Measurements from ENCODE around the gene TRAPPC14. TPM values are rescaled to one million over a fixed set of nuclear protein-coding genes. Genes with fewer than 3 reads are reported as not detected.

Gene TRAPPC14
- total RNA-seq, 1 experiment from 2014 or later, result 19.2 TPM

GRCh38 chr7:100171840-100172239 lies 13.3 kb upstream of the TRAPPC14 start:
- Histone ChIP-seq H3F3A (ENCODE audit: low read length, unreplicated experiment) (no peaks in the 10 kb centered on the region), H3K27ac (ENCODE audit: low read length) (no peak overlapping the region), H3K79me2 (ENCODE audit: low read length) (no peaks in the 10 kb centered on the region), H3K4me2 (ENCODE audit: low read length) (peak overlapping the region; percentile 83; the same call in 1 of the 2 replicates), H3K4me3 (ENCODE audit: low read length) (peak overlapping the region; percentile 61; the same call in 1 of the 2 replicates), H3K9me3 (ENCODE audit: low read length) (no peaks in the 10 kb centered on the region), H3K4me1 (ENCODE audit: insufficient read depth, low read length) (peaks cover 14% of the 10 kb centered on the region; the same call in 1 of the 2 replicates), H3K9ac (ENCODE audit: low read length) (no peak overlapping the region), H2AFZ (ENCODE audit: low read length) (0 out of 2 replicates have a peak overlapping the region, but pooled peaks have one; percentile 64), H3K9me2 (replicated peaks; ENCODE audit: low read length) (no peaks in the 10 kb centered on the region), H4K20me1 (ENCODE audit: low read length) (no peaks in the 10 kb centered on the region), H3K27me3 (ENCODE audit: low read length) (no peaks in the 10 kb centered on the region), H3K36me3 (ENCODE audit: low read depth, low read length) (no peaks in the 10 kb centered on the region)
- intact Hi-C loops (cut with micrococcal nuclease), result no loop called here
- CTCF ChIA-PET, result no interaction called here
- DNase-seq (no peak), ATAC-seq (no peak)
- POLR2A ChIA-PET (ENCODE audit: unreplicated experiment), result no interaction called here
- TF ChIP-seq EZH2phosphoT487 (IDR thresholded peaks at IDR 0.05; ENCODE audit: borderline replicate concordance, low read length) (no peak), CTCF (conservative IDR thresholded peaks at IDR 0.05; ENCODE audit: low read depth, low read length) (no peak), EZH2 (IDR thresholded peaks at IDR 0.05; ENCODE audit: low read length, unreplicated experiment) (no peak)
- BruUV-seq (replicated peaks), result no TSS peak

- TF ChIP-seq EZH2 (IDR thresholded peaks at IDR 0.05; ENCODE audit: low read length, unreplicated experiment) (no peak), EZH2phosphoT487 (IDR thresholded peaks at IDR 0.05; ENCODE audit: borderline replicate concordance, low read length) (no peak), CTCF (conservative IDR thresholded peaks at IDR 0.05; ENCODE audit: low read depth, low read length) (no peak)
- H4K20me1 ChIP-seq (ENCODE audit: low read length), result no peaks in the 10 kb centered on the region
- H3K9me3 ChIP-seq (ENCODE audit: low read length), result no peaks in the 10 kb centered on the region
- no peaks in the 10 kb centered on the region for H3K79me2 ChIP-seq (ENCODE audit: low read length)
- peaks cover 8% of the 10 kb centered on the region; the same call in 1 of the 2 replicates for H3K4me1 ChIP-seq (ENCODE audit: insufficient read depth, low read length)
- H3K4me3 ChIP-seq (ENCODE audit: low read length), result peak overlapping the region; percentile 61
- no peak overlapping the region for H3K9ac ChIP-seq (ENCODE audit: low read length)
- no TSS peak for BruUV-seq (replicated peaks)
- no peaks in the 10 kb centered on the region for H3F3A ChIP-seq (ENCODE audit: low read length, unreplicated experiment)
- no peak for DNase-seq
- peak; percentile 26 for ATAC-seq
- ChIA-PET POLR2A (ENCODE audit: unreplicated experiment) (no interaction called here), CTCF (no interaction called here)
- intact Hi-C loops (cut with micrococcal nuclease), result no loop called here
- no peaks in the 10 kb centered on the region for H3K9me2 ChIP-seq (replicated peaks; ENCODE audit: low read length)
- H2AFZ ChIP-seq (ENCODE audit: low read length), result peak overlapping the region; percentile 64; the same call in 1 of the 2 replicates
- H3K36me3 ChIP-seq (ENCODE audit: low read depth, low read length), result no peaks in the 10 kb centered on the region
- H3K27me3 ChIP-seq (ENCODE audit: low read length), result no peaks in the 10 kb centered on the region
- no peak overlapping the region for H3K27ac ChIP-seq (ENCODE audit: low read length)
- peak overlapping the region; percentile 83 for H3K4me2 ChIP-seq (ENCODE audit: low read length)
Observed at GRCh38 chr7:100171087-100171681, 12.7 kb upstream of the TRAPPC14 start.

- Histone ChIP-seq H3K9ac (ENCODE audit: low read length) (no peak overlapping the region), H3K4me3 (ENCODE audit: low read length) (no peak overlapping the region), H3K9me2 (replicated peaks; ENCODE audit: low read length) (no peaks in the 10 kb centered on the region), H3K27ac (ENCODE audit: low read length) (no peak overlapping the region), H3K4me2 (ENCODE audit: low read length) (no peak overlapping the region), H3K27me3 (ENCODE audit: low read length) (no peaks in the 10 kb centered on the region), H3K79me2 (ENCODE audit: low read length) (no peaks in the 10 kb centered on the region), H2AFZ (ENCODE audit: low read length) (no peak overlapping the region), H3F3A (ENCODE audit: low read length, unreplicated experiment) (no peaks in the 10 kb centered on the region), H3K4me1 (ENCODE audit: insufficient read depth, low read length) (peaks cover 8% of the 10 kb centered on the region; the same call in 1 of the 2 replicates), H3K9me3 (ENCODE audit: low read length) (no peaks in the 10 kb centered on the region), H3K36me3 (ENCODE audit: low read depth, low read length) (no peaks in the 10 kb centered on the region), H4K20me1 (ENCODE audit: low read length) (no peaks in the 10 kb centered on the region)
- intact Hi-C loops (cut with micrococcal nuclease), result no loop called here
- POLR2A ChIA-PET (ENCODE audit: unreplicated experiment), result no interaction called here
- ATAC-seq, result no peak
- TF ChIP-seq EZH2 (IDR thresholded peaks at IDR 0.05; ENCODE audit: low read length, unreplicated experiment) (no peak), EZH2phosphoT487 (IDR thresholded peaks at IDR 0.05; ENCODE audit: borderline replicate concordance, low read length) (no peak), CTCF (conservative IDR thresholded peaks at IDR 0.05; ENCODE audit: low read depth, low read length) (no peak)
- CTCF ChIA-PET, result no interaction called here
- BruUV-seq (replicated peaks), result no TSS peak
- DNase-seq, result no peak
Observed at GRCh38 chr7:100170101-100170897, 11.8 kb upstream of the TRAPPC14 start.
